RWPE1 (cell line): ENCODE results near the gene DPH2.

Source experiments
- CTCF ChIA-PET: fragments of 350-600 bp; sonication (Branson Sonifier 250); formaldehyde crosslinking; extraction: SDS; loops from one replicate; lab custom pipeline; 2021; lab: Yijun Ruan, JAX
- POLR2A ChIA-PET: fragments of 400-600 bp; formaldehyde crosslinking; extraction: SDS; loops from one replicate; lab custom pipeline; 2020; ENCODE audit warnings: antibody characterized with exemption; ENCODE audit not compliant: low non-redundant PET; lab: Yijun Ruan, JAX
- DNase-seq: peaks from one replicate; pipeline ENCODE4 v3.0.0; 2012; ENCODE audit warnings: low spot score
- H3K27ac ChIP-seq: fragments of 450-650 bp; 2 replicates; pipeline ENCODE4 v1.5.1; 2017
- CTCF ChIP-seq: fragments of 450-650 bp; conservative IDR thresholded peaks from 2 replicates; pipeline ENCODE4 v1.5.1; 2017; ENCODE audit warnings: low read depth, mild to moderate bottlenecking

The DPH2 gene

GRCh38 chr1:43935711-43936427, 33.9 kb upstream of the DPH2 start:
- CTCF ChIA-PET = interaction anchor here (0.5 to 6.5 kb wide), 15 partner anchors 11 to 899 kb away, joined by 3 to 150 read pairs (median 4); partner anchors contain the start of gene IPO13
- peak overlapping the region; percentile 96 for H3K27ac ChIP-seq
- POLR2A ChIA-PET = interaction anchor here (0.6 to 1.9 kb wide), 3 partner anchors 32 to 173 kb away, joined by 6 to 10 read pairs (median 6); no protein-coding TSS in a partner anchor
- DNase-seq = peak; percentile 84
- no peak for TF ChIP-seq CTCF

- ChIA-PET POLR2A (interaction anchor here (0.6 kb wide), 1 partner anchor 31 kb away, joined by 10 read pairs; no protein-coding TSS in a partner anchor), CTCF (interaction anchor here (0.5 to 6.5 kb wide), 7 partner anchors 9 to 279 kb away, joined by 3 to 150 read pairs (median 4); no protein-coding TSS in a partner anchor)
- peak; percentile 29 for TF ChIP-seq CTCF
- peak overlapping the region; percentile 96 for H3K27ac ChIP-seq
- DNase-seq = no peak
Observed at GRCh38 chr1:43936431-43937151, 33.2 kb upstream of the DPH2 start.

- DNase-seq = peak; percentile 68
- peak overlapping the region; percentile 96 for H3K27ac ChIP-seq
- CTCF ChIA-PET = interaction anchor here (0.6 to 6.5 kb wide), 6 partner anchors 8 to 298 kb away, joined by 3 to 150 read pairs (median 5); no protein-coding TSS in a partner anchor
- POLR2A ChIA-PET = interaction anchor here (0.5 kb wide), 1 partner anchor 14 kb away, joined by 3 read pairs; no protein-coding TSS in a partner anchor
- no peak for TF ChIP-seq CTCF
Observed at GRCh38 chr1:43937179-43937865, 32.5 kb upstream of the DPH2 start.

- POLR2A ChIA-PET = interaction anchor here (0.6 to 1.1 kb wide), 2 partner anchors 9 to 54 kb away, joined by 3 read pairs; no protein-coding TSS in a partner anchor
- CTCF ChIA-PET = interaction anchor here (1.1 kb wide), 1 partner anchor 32 kb away, joined by 3 read pairs; no protein-coding TSS in a partner anchor
Observed at GRCh38 chr1:43938383-43938782, 31.4 kb upstream of the DPH2 start.

GRCh38 chr1:43938892-43939587, 30.8 kb upstream of the DPH2 start:
- CTCF ChIA-PET = interaction anchor here (0.9 to 1.1 kb wide), 2 partner anchors 30 to 176 kb away, joined by 3 read pairs; no protein-coding TSS in a partner anchor

More at GRCh38 chr1:43938383-43938782, 31.4 kb upstream of the DPH2 start:
- DNase-seq = no peak
- TF ChIP-seq CTCF = no peak
- peak overlapping the region; percentile 96 for H3K27ac ChIP-seq

More at GRCh38 chr1:43938892-43939587, 30.8 kb upstream of the DPH2 start:
- peak overlapping the region; percentile 96 for H3K27ac ChIP-seq
- POLR2A ChIA-PET = interaction anchor here (0.6 to 1.1 kb wide), 2 partner anchors 10 to 53 kb away, joined by 3 read pairs; no protein-coding TSS in a partner anchor
- no peak for DNase-seq
- no peak for TF ChIP-seq CTCF
